ENCODE data around the gene MVK.

GRCh38 chr12:109549613-109550270, 23.9 kb upstream of the MVK start:
- TF ChIP-seq CTCF (optimal IDR thresholded peaks at IDR 0.05 in 1 of 3, IDR thresholded peaks at IDR 0.05 in 1 of 3, conservative IDR thresholded peaks at IDR 0.05 in 1 of 3; ENCODE audit: extremely low read depth in 1 of 3, insufficient read depth in 2 of 3, low read length in 3 of 3) (no peak), EZH2 (IDR thresholded peaks at IDR 0.05; ENCODE audit: low read length) (no peak)
